Upper lobe of left lung (tissue), 4 donors: Measurements from ENCODE around the gene CACNA1A.

Experiments used
- POLR2AphosphoS5 ChIP-seq, 2 donors: sonication (generic); formaldehyde crosslinking; IDR thresholded peaks; one replicate each; pipeline ENCODE4 v1.5.1; 2017; ENCODE audit warnings: antibody characterized with exemption in 2 of 2
- TF ChIP-seq, protein P1 (sequence below), 6 experiments: fragments of 450-650 bp in 4 of 6; fragments of 200-600 bp in 2 of 6; sonication (generic) in 2 of 6; IDR thresholded peaks; one replicate each; pipeline ENCODE4 v1.5.1; 2016 to 2019; ENCODE audit warnings: antibody characterized with exemption in 6 of 6

DNA sequence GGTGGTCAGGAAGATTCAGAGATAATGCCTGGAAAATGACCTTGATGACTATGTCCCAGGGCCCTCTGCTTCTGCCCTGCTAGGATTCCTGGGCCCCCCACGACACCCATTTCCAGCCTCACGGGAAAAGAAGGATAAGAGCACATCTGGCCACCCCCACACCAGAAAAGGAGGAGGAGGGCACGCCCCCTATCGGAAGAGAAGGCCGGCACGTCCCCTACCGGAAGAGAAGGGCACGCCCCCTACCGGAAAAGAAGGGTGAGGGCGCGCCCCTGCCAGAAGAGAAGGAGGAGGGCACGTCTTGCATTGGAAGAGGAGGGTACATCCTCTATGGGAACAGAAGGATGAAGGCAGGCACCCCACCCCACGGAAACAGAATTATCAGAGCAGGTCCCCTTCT is 271.8 kb downstream of the CACNA1A start:
- TF ChIP-seq, protein P1, sequence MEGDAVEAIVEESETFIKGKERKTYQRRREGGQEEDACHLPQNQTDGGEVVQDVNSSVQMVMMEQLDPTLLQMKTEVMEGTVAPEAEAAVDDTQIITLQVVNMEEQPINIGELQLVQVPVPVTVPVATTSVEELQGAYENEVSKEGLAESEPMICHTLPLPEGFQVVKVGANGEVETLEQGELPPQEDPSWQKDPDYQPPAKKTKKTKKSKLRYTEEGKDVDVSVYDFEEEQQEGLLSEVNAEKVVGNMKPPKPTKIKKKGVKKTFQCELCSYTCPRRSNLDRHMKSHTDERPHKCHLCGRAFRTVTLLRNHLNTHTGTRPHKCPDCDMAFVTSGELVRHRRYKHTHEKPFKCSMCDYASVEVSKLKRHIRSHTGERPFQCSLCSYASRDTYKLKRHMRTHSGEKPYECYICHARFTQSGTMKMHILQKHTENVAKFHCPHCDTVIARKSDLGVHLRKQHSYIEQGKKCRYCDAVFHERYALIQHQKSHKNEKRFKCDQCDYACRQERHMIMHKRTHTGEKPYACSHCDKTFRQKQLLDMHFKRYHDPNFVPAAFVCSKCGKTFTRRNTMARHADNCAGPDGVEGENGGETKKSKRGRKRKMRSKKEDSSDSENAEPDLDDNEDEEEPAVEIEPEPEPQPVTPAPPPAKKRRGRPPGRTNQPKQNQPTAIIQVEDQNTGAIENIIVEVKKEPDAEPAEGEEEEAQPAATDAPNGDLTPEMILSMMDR (IDR thresholded peaks at IDR 0.05), result peak; percentile 26 to 69 (median 41)
- no peak for TF ChIP-seq POLR2AphosphoS5 (IDR thresholded peaks at IDR 0.05)
